NK-92 treated with Interleukin-12 subunit alpha and Interleukin-12 subunit beta, amount 100 ng/mL, for 24 hours (cell line): ENCODE measurements around the gene TPPP3.

ENCODE experiments used
- DNase-seq: peaks from one replicate; lab custom pipeline; 2025; lab: John Stamatoyannopoulos, UW

Gene TPPP3

GRCh38 chr16:67404740-67405226, 11.5 kb upstream of the TPPP3 start:
- no peak for DNase-seq

- no peak for DNase-seq
Observed at GRCh38 chr16:67403976-67404555, 10.8 kb upstream of the TPPP3 start.

- no peak for DNase-seq
Observed at GRCh38 chr16:67400901-67401300, 7.6 kb upstream of the TPPP3 start.

- no peak for DNase-seq
Observed at GRCh38 chr16:67399749-67400704, 6.7 kb upstream of the TPPP3 start.

- no peak for DNase-seq
Observed at GRCh38 chr16:67399218-67399733, 6.0 kb upstream of the TPPP3 start.

GRCh38 chr16:67398546-67399217, 5.4 kb upstream of the TPPP3 start:
- no peak for DNase-seq

- DNase-seq: no peak
Observed at GRCh38 chr16:67397812-67398545, 4.7 kb upstream of the TPPP3 start.

GRCh38 chr16:67397036-67397801, 3.9 kb upstream of the TPPP3 start:
- no peak for DNase-seq

- no peak for DNase-seq
Observed at GRCh38 chr16:67396159-67397035, 3.1 kb upstream of the TPPP3 start.

GRCh38 chr16:67395458-67396158, 2.3 kb upstream of the TPPP3 start:
- no peak for DNase-seq

GRCh38 chr16:67395105-67395457, 1.8 kb upstream of the TPPP3 start:
- DNase-seq: no peak

- no peak for DNase-seq
Observed at GRCh38 chr16:67394155-67395104, 1.1 kb upstream of the TPPP3 start.

GRCh38 chr16:67393788-67394154, 473 bp upstream of the TPPP3 start:
- no peak for DNase-seq

GRCh38 chr16:67392301-67393059, 818 bp downstream of the TPPP3 start:
- no peak for DNase-seq

GRCh38 chr16:67391424-67392300, 1.6 kb downstream of the TPPP3 start:
- no peak for DNase-seq

GRCh38 chr16:67390816-67391423, 2.4 kb downstream of the TPPP3 start:
- no peak for DNase-seq
